ENCODE measurements around the gene AP4M1.

- TF ChIP-seq CTCF (IDR thresholded peaks at IDR 0.05) = no peak
- no peak for TF ChIP-seq POLR2A (IDR thresholded peaks at IDR 0.05)
Observed at GRCh38 chr7:100122067-100122466, 20.6 kb downstream of the AP4M1 start.

Measured in breast epithelium (tissue), 3 donors.